BLaER1 (cell line): Measurements from ENCODE around the gene CRTC2.

Source experiments
- H3K27ac ChIP-seq: shearing (Covaris generic); formaldehyde crosslinking; 2 replicates; pipeline ENCODE4 v1.8.1; 2022
- H3K27me3 ChIP-seq: shearing (Covaris generic); formaldehyde crosslinking; 2 replicates; pipeline ENCODE4 v1.8.1; 2022
- H3K36me3 ChIP-seq: shearing (Covaris generic); formaldehyde crosslinking; 2 replicates; pipeline ENCODE4 v1.8.1; 2022
- H3K4me1 ChIP-seq: shearing (Covaris generic); formaldehyde crosslinking; 2 replicates; pipeline ENCODE4 v1.8.1; 2022
- H3K4me2 ChIP-seq: shearing (Covaris generic); formaldehyde crosslinking; 2 replicates; pipeline ENCODE4 v1.8.1; 2022
- H3K4me3 ChIP-seq: shearing (Covaris generic); formaldehyde crosslinking; 2 replicates; pipeline ENCODE4 v1.8.1; 2022
- H3K9ac ChIP-seq: shearing (Covaris generic); formaldehyde crosslinking; 2 replicates; pipeline ENCODE4 v1.8.1; 2022
- H3K9me3 ChIP-seq: shearing (Covaris generic); formaldehyde crosslinking; 2 replicates; pipeline ENCODE4 v1.8.1; 2022
- H4K20me1 ChIP-seq: shearing (Covaris generic); formaldehyde crosslinking; 2 replicates; pipeline ENCODE4 v1.8.1; 2022
- Cebpa-rat ChIP-seq: shearing (Covaris generic); IDR thresholded peaks from 2 replicates; pipeline ENCODE4 v1.8.1; 2022

CRTC2 gene

GRCh38 chr1:153940756-153941155 is 17.7 kb downstream of the CRTC2 start:
- Histone ChIP-seq H3K36me3 (peaks cover 85% of the 10 kb centered on the region), H3K27ac (peak overlapping the region; percentile 30), H3K9me3 (no peaks in the 10 kb centered on the region), H4K20me1 (peaks cover 15% of the 10 kb centered on the region), H3K4me2 (no peak overlapping the region), H3K27me3 (no peaks in the 10 kb centered on the region), H3K4me1 (peaks cover 38% of the 10 kb centered on the region), H3K9ac (no peak overlapping the region; the same call in 1 of the 2 replicates), H3K4me3 (no peak overlapping the region)
- no peak for TF ChIP-seq Cebpa-rat

DNA sequence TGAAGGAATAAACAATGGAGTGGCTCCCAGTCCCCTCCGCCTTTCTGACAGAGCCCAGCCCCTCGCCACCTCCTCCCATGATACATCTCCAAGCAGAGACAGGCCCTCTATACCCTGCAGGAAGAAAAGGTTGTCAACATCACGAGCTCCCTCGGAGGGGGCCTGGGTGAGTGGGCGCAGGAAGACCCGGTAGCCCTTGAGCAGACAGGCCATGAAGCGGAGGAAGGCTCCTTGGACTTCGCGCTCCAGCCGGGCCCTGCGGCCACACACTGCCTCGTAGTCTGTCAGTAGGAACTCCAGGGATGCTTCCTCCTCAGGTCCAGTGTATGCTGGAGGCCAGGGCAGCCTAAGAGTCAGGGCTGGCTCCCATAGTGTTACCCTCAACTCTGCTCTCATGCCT is 18.9 kb downstream of the CRTC2 start:
- Histone ChIP-seq H3K4me2 (no peak overlapping the region), H3K27me3 (no peaks in the 10 kb centered on the region), H4K20me1 (peaks cover 15% of the 10 kb centered on the region), H3K36me3 (peaks cover 98% of the 10 kb centered on the region), H3K9me3 (no peaks in the 10 kb centered on the region), H3K27ac (no peak overlapping the region), H3K4me3 (no peak overlapping the region), H3K4me1 (peaks cover 33% of the 10 kb centered on the region), H3K9ac (no peak overlapping the region)
- no peak for TF ChIP-seq Cebpa-rat

DNA sequence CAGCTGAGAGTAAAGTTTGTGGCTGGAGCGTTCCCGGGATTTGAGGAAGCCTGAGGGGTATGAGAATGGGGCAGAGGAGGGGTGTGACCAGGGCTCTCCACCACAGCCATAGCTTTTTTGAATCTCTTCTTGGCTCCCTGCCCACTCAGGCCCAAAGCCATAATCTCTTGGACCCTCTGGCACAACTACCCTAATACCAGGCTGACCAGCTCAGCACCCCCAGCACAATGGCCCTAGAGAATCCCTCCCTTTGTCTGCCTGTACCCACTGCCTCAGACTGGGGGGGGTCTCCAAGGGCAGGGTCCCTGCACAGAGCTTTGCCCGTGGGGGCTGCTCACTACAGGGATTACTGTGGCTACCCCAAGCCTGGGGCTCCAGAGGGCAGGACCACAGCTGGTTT is 19.4 kb downstream of the CRTC2 start:
- peaks cover 15% of the 10 kb centered on the region for H4K20me1 ChIP-seq
- H3K36me3 ChIP-seq: peaks cover 100% of the 10 kb centered on the region
- TF ChIP-seq Cebpa-rat: no peak
- peaks cover 28% of the 10 kb centered on the region for H3K4me1 ChIP-seq
- no peak overlapping the region for H3K4me3 ChIP-seq
- H3K4me2 ChIP-seq: no peak overlapping the region
- no peaks in the 10 kb centered on the region for H3K9me3 ChIP-seq
- H3K9ac ChIP-seq: no peak overlapping the region
- H3K27ac ChIP-seq: no peak overlapping the region
- H3K27me3 ChIP-seq: no peaks in the 10 kb centered on the region

DNA sequence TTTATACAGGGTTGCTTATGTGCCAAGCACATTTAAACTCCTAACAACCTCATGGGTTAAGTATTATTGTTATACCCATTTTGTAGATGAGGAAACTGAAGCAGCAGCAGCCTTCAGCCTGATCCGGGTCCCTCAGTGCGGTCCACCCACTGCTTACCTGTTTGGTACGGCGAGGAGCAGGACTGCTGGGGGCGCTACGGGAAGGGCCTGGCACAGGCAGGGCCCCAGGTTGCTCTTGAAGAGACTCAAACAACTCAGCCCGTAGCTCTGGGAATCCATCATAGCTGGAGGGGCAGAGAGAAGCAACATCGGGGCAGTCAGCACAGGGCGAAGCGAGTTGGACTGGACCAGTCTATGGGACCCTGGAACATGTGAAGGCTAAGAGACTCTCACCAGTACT is 21.1 kb downstream of the CRTC2 start:
- H3K9me3 ChIP-seq: no peaks in the 10 kb centered on the region
- H3K27me3 ChIP-seq: no peaks in the 10 kb centered on the region
- peaks cover 14% of the 10 kb centered on the region; the same call in 1 of the 2 replicates for H3K4me1 ChIP-seq
- TF ChIP-seq Cebpa-rat: no peak
- H3K4me3 ChIP-seq: no peak overlapping the region
- H3K27ac ChIP-seq: no peak overlapping the region
- H4K20me1 ChIP-seq: peaks cover 15% of the 10 kb centered on the region
- no peak overlapping the region for H3K4me2 ChIP-seq
- no peak overlapping the region for H3K9ac ChIP-seq
- peaks cover 100% of the 10 kb centered on the region for H3K36me3 ChIP-seq

DNA sequence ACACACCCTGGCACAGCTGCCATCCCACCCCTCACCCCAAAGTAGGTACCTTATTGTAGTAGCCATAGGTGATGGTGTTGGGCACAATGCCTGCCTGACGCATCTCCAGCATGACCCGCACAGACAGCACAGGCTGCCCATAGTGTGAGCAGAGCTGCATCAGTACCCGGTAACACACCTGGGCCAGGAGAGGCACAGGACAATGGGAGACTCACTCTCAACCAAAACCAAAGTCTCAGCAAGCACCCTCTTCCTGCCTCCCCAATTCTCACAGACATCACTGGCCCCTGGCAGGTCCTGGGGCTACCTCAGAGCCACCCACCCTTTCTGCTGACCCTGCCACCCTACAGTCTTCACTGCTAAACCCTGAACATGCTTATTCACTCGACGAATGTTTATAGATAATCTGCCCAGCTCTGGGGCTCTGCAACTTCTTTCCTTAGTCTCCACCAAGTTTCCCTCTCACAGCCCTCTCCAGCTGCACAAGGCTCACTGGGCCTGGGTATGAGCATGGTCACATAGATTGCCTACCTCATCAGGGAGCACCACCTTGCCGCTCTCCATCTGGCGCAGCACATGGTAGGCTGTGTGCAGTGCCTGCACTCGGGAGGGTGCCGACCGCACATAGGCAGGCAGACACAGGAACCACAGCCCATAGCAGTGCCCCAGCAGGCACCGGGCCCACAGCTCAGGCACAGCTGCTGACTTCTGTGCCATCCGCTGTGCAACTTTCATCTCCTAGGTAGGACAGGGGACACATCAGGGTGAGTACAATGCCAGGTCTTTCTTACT is 22.2 kb downstream of the CRTC2 start:
- H4K20me1 ChIP-seq: peaks cover 14% of the 10 kb centered on the region
- H3K4me1 ChIP-seq: peaks cover 5% of the 10 kb centered on the region; the same call in 1 of the 2 replicates
- H3K4me3 ChIP-seq: no peak overlapping the region
- peaks cover 100% of the 10 kb centered on the region for H3K36me3 ChIP-seq
- no peak overlapping the region for H3K9ac ChIP-seq
- H3K27me3 ChIP-seq: no peaks in the 10 kb centered on the region
- H3K27ac ChIP-seq: no peak overlapping the region
- no peak for TF ChIP-seq Cebpa-rat
- no peak overlapping the region for H3K4me2 ChIP-seq
- H3K9me3 ChIP-seq: no peaks in the 10 kb centered on the region

DNA sequence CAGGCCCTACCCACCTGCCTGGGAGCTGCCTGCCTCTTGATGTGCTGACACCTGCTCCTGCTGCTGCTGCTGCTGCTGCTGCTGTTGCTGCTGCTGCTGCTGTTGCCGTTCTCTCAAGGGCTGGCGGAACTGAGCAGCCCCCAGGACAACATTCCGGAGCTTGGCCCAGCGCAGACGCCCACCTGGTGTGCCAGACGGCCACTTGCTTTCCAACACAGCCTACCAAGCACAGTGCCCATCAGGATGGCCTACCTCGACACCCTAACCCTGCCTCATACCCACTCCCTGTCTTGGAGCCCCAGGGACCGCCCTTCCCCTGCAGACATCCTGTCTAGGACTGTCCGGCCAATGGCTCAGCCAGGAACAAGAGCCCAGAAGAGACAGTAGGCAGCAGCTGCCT is 23.7 kb downstream of the CRTC2 start:
- no peak for TF ChIP-seq Cebpa-rat
- no peaks in the 10 kb centered on the region for H3K9me3 ChIP-seq
- H3K4me2 ChIP-seq: no peak overlapping the region
- no peaks in the 10 kb centered on the region for H4K20me1 ChIP-seq
- no peak overlapping the region for H3K27ac ChIP-seq
- no peak overlapping the region for H3K4me3 ChIP-seq
- no peaks in the 10 kb centered on the region for H3K27me3 ChIP-seq
- H3K36me3 ChIP-seq: peaks cover 100% of the 10 kb centered on the region
- H3K9ac ChIP-seq: no peak overlapping the region
- H3K4me1 ChIP-seq: peaks cover 2% of the 10 kb centered on the region; the same call in 1 of the 2 replicates

DNA sequence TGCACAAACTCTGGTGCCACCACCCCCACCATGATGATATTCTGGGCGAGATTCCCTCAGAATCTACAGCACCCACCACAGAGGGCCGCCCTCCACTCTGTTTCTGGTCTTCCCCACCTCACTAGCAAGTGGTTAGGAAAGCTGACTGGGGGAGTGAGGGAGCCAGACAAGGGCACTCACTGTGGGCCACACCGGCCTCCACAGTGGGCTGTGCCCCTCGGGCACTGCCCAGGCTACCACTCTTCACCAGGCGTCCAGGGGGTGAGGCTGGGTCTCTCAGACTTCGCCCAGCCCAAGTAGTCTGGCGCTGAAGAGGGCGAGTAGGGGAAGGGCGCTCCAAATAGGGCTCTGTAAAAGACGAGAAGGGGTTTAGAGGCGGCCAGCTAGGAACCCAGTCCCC is 24.5 kb downstream of the CRTC2 start:
- peaks cover 100% of the 10 kb centered on the region for H3K36me3 ChIP-seq
- H4K20me1 ChIP-seq: no peaks in the 10 kb centered on the region
- no peak overlapping the region for H3K4me3 ChIP-seq
- no peak overlapping the region for H3K27ac ChIP-seq
- no peaks in the 10 kb centered on the region for H3K9me3 ChIP-seq
- peaks cover 10% of the 10 kb centered on the region for H3K4me1 ChIP-seq
- no peak overlapping the region for H3K4me2 ChIP-seq
- TF ChIP-seq Cebpa-rat: no peak
- H3K27me3 ChIP-seq: no peaks in the 10 kb centered on the region
- H3K9ac ChIP-seq: no peak overlapping the region

- Histone ChIP-seq H4K20me1 (no peaks in the 10 kb centered on the region), H3K9me3 (no peaks in the 10 kb centered on the region), H3K9ac (no peak overlapping the region), H3K4me3 (no peak overlapping the region), H3K27ac (no peak overlapping the region), H3K27me3 (no peaks in the 10 kb centered on the region), H3K4me2 (no peak overlapping the region), H3K36me3 (peaks cover 95% of the 10 kb centered on the region), H3K4me1 (peaks cover 16% of the 10 kb centered on the region)
- no peak for TF ChIP-seq Cebpa-rat
These were observed 25.0 kb downstream of the CRTC2 start for GRCh38 chr1:153933430-153933829.

DNA sequence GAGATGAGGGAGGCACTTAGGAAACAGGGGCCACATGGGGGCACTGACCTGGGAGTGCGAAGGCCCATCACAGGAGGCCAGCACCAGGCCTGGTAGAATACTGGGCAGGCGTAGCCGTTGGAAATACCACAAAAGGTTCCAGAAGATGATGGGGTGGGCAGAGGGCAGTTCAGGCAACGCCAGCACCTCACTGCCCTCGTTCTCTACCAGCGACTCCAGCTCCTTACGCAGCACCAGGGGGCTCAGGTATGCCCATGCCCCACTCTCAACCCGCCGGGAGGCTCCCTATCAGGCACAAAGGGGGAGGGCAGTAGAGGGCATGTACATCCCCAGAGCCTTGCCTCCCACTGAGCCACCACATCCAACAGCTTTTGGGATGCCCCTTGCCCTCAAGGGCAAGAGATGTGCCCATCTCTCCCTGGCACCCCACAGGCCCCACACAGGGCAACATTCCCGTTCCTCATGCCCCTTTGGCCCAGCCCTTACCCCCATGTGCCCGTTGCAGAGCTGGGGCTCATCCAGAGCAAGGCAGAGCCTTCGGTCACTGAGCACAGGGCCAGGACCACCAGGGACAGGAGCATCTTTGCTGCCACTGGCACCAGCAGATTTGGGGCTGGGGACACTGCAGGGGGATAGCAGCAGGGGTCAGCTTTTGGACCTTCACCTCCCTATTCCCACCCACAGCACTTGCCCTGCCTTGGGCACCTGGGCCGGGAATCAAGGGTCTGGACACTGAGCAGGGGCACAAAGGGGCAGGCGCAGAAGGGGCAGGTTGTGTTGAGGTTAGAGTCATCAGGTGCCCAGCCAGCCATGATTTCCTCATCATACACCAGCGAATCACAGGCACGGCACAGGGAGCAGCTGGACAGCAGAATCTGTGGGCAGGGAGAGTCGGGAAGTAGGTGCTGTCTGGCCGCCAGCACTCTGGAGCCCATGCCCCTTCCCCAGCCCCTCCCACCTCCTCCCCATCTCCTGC is 26.0 kb downstream of the CRTC2 start:
- no peaks in the 10 kb centered on the region for H3K9me3 ChIP-seq
- no peak overlapping the region for H3K4me3 ChIP-seq
- no peak overlapping the region for H3K27ac ChIP-seq
- H3K4me1 ChIP-seq: peaks cover 25% of the 10 kb centered on the region
- no peak overlapping the region for H3K4me2 ChIP-seq
- H4K20me1 ChIP-seq: no peaks in the 10 kb centered on the region
- H3K27me3 ChIP-seq: no peaks in the 10 kb centered on the region
- no peak for TF ChIP-seq Cebpa-rat
- peaks cover 85% of the 10 kb centered on the region for H3K36me3 ChIP-seq
- H3K9ac ChIP-seq: no peak overlapping the region
